Measurements from ENCODE around the gene MINK1.

GRCh38 chr17:4902540-4902939, 69.4 kb downstream of the MINK1 start:
- no peak for TF ChIP-seq POLR2AphosphoS2 (conservative IDR thresholded peaks at IDR 0.05; ENCODE audit: low read length)
- no peak for TF ChIP-seq CTCF (IDR thresholded peaks at IDR 0.05)
- no peak for TF ChIP-seq CHD2 (IDR thresholded peaks at IDR 0.05; ENCODE audit: low read length, partially characterized antibody)
- TF ChIP-seq EP300 (IDR thresholded peaks at IDR 0.05), result no peak
- TF ChIP-seq POLR2A (IDR thresholded peaks at IDR 0.05; ENCODE audit: low read length), result no peak
- TF ChIP-seq USF2 (IDR thresholded peaks at IDR 0.05), result no peak
- no peak for TF ChIP-seq CEBPB (IDR thresholded peaks at IDR 0.05)
- no peak for TF ChIP-seq REST (IDR thresholded peaks at IDR 0.05)
- no peak for TF ChIP-seq ESRRA (IDR thresholded peaks at IDR 0.05; ENCODE audit: borderline replicate concordance, low read length)
- no peak for TF ChIP-seq RNF2 (IDR thresholded peaks at IDR 0.05; ENCODE audit: borderline replicate concordance, low read depth)
- TF ChIP-seq RFX5 (IDR thresholded peaks at IDR 0.05), result no peak
- no peak for TF ChIP-seq EHF (CRISPR knock-in tag; IDR thresholded peaks at IDR 0.05)

Measured in A549 (cell line).